K562 (cell line): ENCODE measurements around the gene HPCAL1.

Source experiments
- EZH2 ChIP-seq: IDR thresholded peaks from 2 replicates; pipeline ENCODE4 v1.6.1; 2012; ENCODE audit warnings: low read depth, mild to moderate bottlenecking, inconsistent platforms, low read length, borderline replicate concordance
- GABPA ChIP-seq: fragments of 200-800 bp; sonication (Bioruptor generic); conservative IDR thresholded peaks from 2 replicates; pipeline ENCODE4 v1.6.1; 2016; ENCODE audit warnings: low read depth, missing genetic modification characterization, missing compliant biosample characterization
- POLR2A ChIP-seq: fragments of 450-650 bp; conservative IDR thresholded peaks from 2 replicates; pipeline ENCODE4 v1.6.1; 2016
- ZBTB1 ChIP-seq: sonication (generic); formaldehyde crosslinking; IDR thresholded peaks from 2 replicates; pipeline ENCODE4 v1.8.1; 2023; ENCODE audit warnings: missing genetic modification reagents, low read depth, mild to moderate bottlenecking, borderline replicate concordance
- ZNF583 ChIP-seq: fragments of 250-450 bp; sonication (Bioruptor Pico); IDR thresholded peaks from 2 replicates; pipeline ENCODE4 v1.4.0; 2020

GRCh38 chr2:10411557-10411956 is 108.9 kb downstream of the HPCAL1 start:
- TF ChIP-seq POLR2A, result no peak
- no peak for TF ChIP-seq EZH2
- TF ChIP-seq ZBTB1 (CRISPR knock-in tag), result no peak
- TF ChIP-seq GABPA (tag), result no peak
- TF ChIP-seq ZNF583, result no peak
